Activated naive CD8-positive, alpha-beta T cell (primary cell): Measurements from ENCODE around the gene VPS8.

Experiments
- H3K27ac Mint-ChIP-seq: one replicate; pipeline ENCODE4 v1.8.0; 2021; ENCODE audit warnings: mixed read lengths
- H3K27me3 Mint-ChIP-seq: one replicate; pipeline ENCODE4 v1.8.0; 2021; ENCODE audit warnings: mixed read lengths
- H3K36me3 Mint-ChIP-seq: one replicate; pipeline ENCODE4 v1.8.0; 2021; ENCODE audit warnings: mixed read lengths
- H3K4me1 Mint-ChIP-seq: one replicate; pipeline ENCODE4 v1.8.0; 2021; ENCODE audit warnings: low read depth, mixed read lengths
- H3K4me3 Mint-ChIP-seq: one replicate; pipeline ENCODE4 v1.8.0; 2021; ENCODE audit warnings: mild to moderate bottlenecking, mixed read lengths
- H3K9me3 Mint-ChIP-seq: one replicate; pipeline ENCODE4 v1.8.0; 2021; ENCODE audit warnings: low read depth, mixed read lengths

Gene VPS8

GRCh38 chr3:184776916-184777315 is 35.0 kb upstream of the VPS8 start:
- no peaks in the 10 kb centered on the region for H3K4me1 Mint-ChIP-seq
- H3K9me3 Mint-ChIP-seq, result no peaks in the 10 kb centered on the region
- H3K4me3 Mint-ChIP-seq, result no peak overlapping the region
- no peak overlapping the region for H3K27ac Mint-ChIP-seq
- peaks cover 13% of the 10 kb centered on the region for H3K27me3 Mint-ChIP-seq
- H3K36me3 Mint-ChIP-seq, result no peaks in the 10 kb centered on the region

DNA sequence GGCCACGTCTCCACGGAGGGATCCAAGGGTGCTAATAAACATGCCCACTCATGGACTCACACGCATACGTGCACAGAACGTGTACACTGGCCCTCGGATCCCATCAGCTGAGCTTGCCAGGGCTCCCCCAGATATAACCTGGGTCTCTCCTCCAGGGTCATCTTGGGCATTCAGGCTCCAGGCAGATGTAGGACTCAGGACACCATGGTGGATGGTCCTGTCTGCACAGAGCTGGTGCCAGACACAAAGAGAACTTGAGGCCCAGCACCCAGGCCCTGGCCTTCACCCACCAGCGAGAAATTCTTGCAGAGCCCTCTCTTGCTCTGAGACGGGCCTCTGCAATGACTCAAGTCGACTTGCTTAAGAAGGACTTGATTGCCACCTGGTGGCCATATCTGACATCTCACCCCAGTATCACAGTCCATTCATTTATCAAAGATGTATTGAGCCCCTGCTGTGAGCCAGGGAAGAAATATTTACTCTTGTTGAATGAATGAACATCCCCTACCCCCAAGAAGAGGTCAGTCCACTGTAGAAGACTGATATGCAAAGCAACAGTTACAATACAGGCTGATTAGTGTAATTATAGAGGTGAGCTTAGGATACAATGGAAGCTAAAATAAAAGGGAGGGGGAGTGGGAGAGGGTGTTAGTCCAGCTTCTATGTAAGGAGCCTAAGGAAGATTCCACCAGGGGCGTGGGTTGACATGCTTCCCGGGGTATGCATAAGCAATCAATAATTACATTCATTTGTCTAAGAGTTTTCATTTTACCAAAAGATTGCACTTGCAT is 34.2 kb upstream of the VPS8 start:
- H3K4me3 Mint-ChIP-seq, result no peak overlapping the region
- no peaks in the 10 kb centered on the region for H3K36me3 Mint-ChIP-seq
- H3K4me1 Mint-ChIP-seq, result no peaks in the 10 kb centered on the region
- no peak overlapping the region for H3K27ac Mint-ChIP-seq
- no peaks in the 10 kb centered on the region for H3K9me3 Mint-ChIP-seq
- peaks cover 13% of the 10 kb centered on the region for H3K27me3 Mint-ChIP-seq

DNA sequence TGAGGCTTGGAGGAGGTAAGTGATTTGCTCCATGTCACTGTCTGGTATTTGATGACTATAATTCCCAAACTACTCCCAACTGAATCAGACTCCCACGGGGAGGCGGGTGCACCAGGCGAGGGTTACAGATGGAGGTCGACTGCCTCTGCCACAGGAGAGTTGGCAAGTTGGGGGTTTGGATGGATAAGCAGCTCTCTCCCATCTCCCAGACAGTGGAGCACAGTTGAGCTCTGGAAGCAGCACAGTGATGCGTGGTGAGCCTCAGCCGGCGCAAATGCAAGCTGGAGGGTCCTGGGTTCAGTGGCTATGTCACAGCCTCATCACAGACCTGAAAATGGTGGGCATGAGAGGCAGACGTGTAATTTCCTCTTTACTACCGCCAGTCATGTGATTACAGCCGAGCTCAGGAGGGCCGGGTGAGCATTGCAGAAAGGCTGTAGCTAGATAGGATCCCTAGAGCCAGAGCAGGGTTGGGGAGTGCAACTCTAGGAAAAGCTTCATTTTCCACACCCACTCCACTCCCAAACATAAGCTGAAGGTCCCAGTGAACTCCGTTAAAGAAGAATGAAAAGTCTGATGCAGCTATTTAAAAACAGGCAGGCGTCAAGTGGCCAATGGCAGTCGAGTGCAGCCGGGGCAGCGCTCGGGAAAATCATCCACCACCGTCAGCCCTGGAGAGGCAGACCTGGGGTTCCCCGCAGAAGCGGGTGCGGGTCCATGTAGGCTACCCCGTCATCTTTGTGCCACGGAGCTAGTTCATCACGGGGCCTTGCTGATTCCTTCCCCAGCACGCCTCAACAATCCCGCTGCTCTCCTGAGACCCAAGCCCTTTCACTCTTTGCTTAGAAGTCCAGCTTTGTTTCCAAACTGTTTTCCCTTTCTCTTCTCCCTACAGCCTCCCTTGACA is 33.3 kb upstream of the VPS8 start:
- Mint-ChIP-seq H3K27ac (no peak overlapping the region), H3K4me1 (no peaks in the 10 kb centered on the region), H3K9me3 (no peaks in the 10 kb centered on the region)

DNA sequence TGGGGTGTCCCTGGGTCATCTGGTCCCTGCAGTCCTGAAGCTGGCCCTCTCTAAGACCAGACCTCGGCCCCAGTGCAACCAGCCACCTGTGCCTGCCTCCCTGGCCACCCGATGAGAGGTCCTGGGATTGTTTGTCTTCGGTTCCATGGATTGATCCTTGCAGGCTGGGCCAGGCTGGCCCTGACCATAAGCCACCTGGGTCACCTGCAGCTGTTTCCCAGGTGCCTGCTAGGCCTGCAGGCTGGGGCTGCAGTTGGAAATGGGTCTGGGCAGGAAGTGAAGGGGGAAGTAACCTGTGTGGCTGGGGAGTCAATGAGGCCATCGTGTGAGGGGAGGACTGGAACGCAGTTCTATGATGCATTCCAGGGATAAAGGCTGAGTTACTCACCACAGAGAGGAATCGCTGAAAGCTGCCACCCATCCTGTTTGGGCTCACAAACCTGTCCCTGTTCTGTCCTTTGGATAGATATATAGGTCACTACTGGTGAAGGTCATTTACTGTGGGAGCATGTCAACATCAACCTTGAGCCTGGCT is 30.9 kb upstream of the VPS8 start:
- Mint-ChIP-seq H3K4me1 (peaks cover 17% of the 10 kb centered on the region), H3K4me3 (no peak overlapping the region), H3K27me3 (peaks cover 13% of the 10 kb centered on the region), H3K9me3 (no peaks in the 10 kb centered on the region), H3K27ac (no peak overlapping the region), H3K36me3 (no peaks in the 10 kb centered on the region)

More for the DNA sequence above, 33.3 kb upstream of the VPS8 start:
- H3K36me3 Mint-ChIP-seq, result no peaks in the 10 kb centered on the region
- H3K4me3 Mint-ChIP-seq, result no peak overlapping the region
- H3K27me3 Mint-ChIP-seq, result peaks cover 14% of the 10 kb centered on the region

DNA sequence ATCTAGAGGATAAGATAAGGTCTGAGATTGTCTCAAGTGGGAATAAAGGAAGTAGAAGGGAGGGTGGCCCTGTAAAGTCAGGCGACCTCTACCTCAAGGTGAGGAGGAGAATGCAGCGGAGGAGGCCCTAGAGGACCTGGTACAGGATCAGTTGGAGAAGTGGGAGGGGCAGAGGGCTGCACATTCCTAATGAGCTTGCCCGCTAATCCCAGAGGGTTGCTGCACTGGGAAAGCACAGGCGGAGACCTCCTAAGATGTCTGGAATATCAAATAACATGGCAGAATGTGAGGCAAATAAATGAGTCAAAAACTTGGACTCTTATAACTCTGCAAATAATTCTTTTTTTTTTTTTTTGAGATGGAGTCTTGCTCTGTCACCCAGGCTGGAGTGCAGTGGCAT is 30.2 kb upstream of the VPS8 start:
- H3K27me3 Mint-ChIP-seq, result peaks cover 13% of the 10 kb centered on the region
- H3K4me3 Mint-ChIP-seq, result no peak overlapping the region

DNA sequence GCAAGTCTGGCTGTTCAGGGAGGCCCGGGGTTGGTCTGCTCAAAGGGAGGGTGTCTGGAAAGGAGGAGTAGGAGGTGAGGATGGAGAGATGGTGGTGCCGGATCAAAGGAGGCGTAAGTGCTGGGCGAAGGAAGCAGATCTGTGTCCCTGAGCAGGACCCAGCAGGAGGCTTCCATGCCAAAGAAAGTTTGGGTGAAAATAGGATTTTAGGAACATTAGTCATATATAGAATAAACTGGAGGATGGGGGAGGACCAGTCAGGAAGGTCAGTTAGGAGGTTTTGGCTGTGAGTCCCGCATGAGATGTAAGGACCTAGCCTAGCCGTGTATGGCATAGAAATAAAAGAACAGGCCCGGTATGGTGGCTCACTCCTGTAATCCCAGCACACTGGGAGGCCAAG is 28.6 kb upstream of the VPS8 start:
- Mint-ChIP-seq H3K9me3 (no peaks in the 10 kb centered on the region), H3K27ac (no peak overlapping the region), H3K4me1 (peaks cover 27% of the 10 kb centered on the region), H3K27me3 (peaks cover 10% of the 10 kb centered on the region), H3K36me3 (no peaks in the 10 kb centered on the region), H3K4me3 (no peak overlapping the region)

More for the DNA sequence above, 30.2 kb upstream of the VPS8 start:
- Mint-ChIP-seq H3K36me3 (no peaks in the 10 kb centered on the region), H3K9me3 (no peaks in the 10 kb centered on the region), H3K27ac (no peak overlapping the region), H3K4me1 (peaks cover 25% of the 10 kb centered on the region)

GRCh38 chr3:184784731-184785500 is 27.1 kb upstream of the VPS8 start:
- Mint-ChIP-seq H3K27me3 (peaks cover 9% of the 10 kb centered on the region), H3K4me1 (peaks cover 27% of the 10 kb centered on the region), H3K36me3 (no peaks in the 10 kb centered on the region), H3K27ac (no peak overlapping the region), H3K4me3 (no peak overlapping the region), H3K9me3 (no peaks in the 10 kb centered on the region)

- Mint-ChIP-seq H3K9me3 (no peaks in the 10 kb centered on the region), H3K36me3 (no peaks in the 10 kb centered on the region), H3K4me3 (peak overlapping the region; percentile 14)
These were observed 26.1 kb upstream of the VPS8 start for GRCh38 chr3:184785890-184786279.

GRCh38 chr3:184786280-184786941 is 25.6 kb upstream of the VPS8 start:
- Mint-ChIP-seq H3K9me3 (no peaks in the 10 kb centered on the region), H3K4me1 (peaks cover 27% of the 10 kb centered on the region), H3K27ac (no peak overlapping the region), H3K27me3 (peaks cover 5% of the 10 kb centered on the region), H3K4me3 (peak overlapping the region; percentile 14), H3K36me3 (no peaks in the 10 kb centered on the region)

More at GRCh38 chr3:184785890-184786279, 26.1 kb upstream of the VPS8 start:
- H3K4me1 Mint-ChIP-seq, result peaks cover 27% of the 10 kb centered on the region
- H3K27ac Mint-ChIP-seq, result no peak overlapping the region
- H3K27me3 Mint-ChIP-seq, result peaks cover 6% of the 10 kb centered on the region

- peaks cover 27% of the 10 kb centered on the region for H3K4me1 Mint-ChIP-seq
- H3K4me3 Mint-ChIP-seq, result no peak overlapping the region
- H3K9me3 Mint-ChIP-seq, result no peaks in the 10 kb centered on the region
- H3K27ac Mint-ChIP-seq, result no peak overlapping the region
- no peaks in the 10 kb centered on the region for H3K36me3 Mint-ChIP-seq
- no peaks in the 10 kb centered on the region for H3K27me3 Mint-ChIP-seq
These were observed 23.2 kb upstream of the VPS8 start for GRCh38 chr3:184788751-184789150.

DNA sequence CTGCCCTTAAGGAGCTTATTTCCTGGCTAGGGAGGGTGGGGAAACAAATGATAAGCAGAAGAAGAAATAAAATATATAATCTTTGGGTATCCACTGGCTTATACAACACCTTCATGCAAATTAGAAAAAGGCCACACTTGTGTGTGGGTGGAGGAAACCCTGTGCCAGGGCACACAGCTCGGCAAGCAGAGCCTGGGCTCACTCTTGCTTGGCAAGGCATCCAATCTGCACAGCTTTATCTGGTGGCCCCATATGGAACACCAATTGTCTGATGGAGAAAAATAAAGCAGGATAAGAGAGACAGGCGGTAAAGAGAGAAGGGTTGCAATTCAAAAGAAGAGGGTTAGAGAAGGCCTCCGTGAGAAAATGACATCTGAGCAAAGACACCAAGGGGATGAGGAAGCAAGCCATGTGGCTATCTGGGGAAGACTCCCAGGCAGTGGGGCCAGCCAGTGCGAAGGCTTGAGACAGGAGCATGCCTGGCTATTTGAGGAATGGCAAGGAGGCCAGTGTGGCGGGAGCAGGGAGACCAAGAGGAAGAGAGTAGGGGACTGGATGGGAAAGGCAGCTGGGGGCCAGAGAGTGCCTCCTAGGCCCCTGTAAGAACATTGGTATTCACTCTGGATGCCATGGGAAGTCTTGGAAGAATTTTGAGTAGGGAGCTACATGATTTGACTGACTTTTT is 22.5 kb upstream of the VPS8 start:
- Mint-ChIP-seq H3K4me1 (peaks cover 26% of the 10 kb centered on the region), H3K27ac (no peak overlapping the region), H3K36me3 (no peaks in the 10 kb centered on the region), H3K27me3 (no peaks in the 10 kb centered on the region), H3K9me3 (no peaks in the 10 kb centered on the region), H3K4me3 (no peak overlapping the region)

GRCh38 chr3:184791171-184791570 is 20.8 kb upstream of the VPS8 start:
- Mint-ChIP-seq H3K4me3 (no peak overlapping the region), H3K36me3 (no peaks in the 10 kb centered on the region), H3K4me1 (peaks cover 9% of the 10 kb centered on the region), H3K9me3 (no peaks in the 10 kb centered on the region), H3K27me3 (no peaks in the 10 kb centered on the region), H3K27ac (no peak overlapping the region)

DNA sequence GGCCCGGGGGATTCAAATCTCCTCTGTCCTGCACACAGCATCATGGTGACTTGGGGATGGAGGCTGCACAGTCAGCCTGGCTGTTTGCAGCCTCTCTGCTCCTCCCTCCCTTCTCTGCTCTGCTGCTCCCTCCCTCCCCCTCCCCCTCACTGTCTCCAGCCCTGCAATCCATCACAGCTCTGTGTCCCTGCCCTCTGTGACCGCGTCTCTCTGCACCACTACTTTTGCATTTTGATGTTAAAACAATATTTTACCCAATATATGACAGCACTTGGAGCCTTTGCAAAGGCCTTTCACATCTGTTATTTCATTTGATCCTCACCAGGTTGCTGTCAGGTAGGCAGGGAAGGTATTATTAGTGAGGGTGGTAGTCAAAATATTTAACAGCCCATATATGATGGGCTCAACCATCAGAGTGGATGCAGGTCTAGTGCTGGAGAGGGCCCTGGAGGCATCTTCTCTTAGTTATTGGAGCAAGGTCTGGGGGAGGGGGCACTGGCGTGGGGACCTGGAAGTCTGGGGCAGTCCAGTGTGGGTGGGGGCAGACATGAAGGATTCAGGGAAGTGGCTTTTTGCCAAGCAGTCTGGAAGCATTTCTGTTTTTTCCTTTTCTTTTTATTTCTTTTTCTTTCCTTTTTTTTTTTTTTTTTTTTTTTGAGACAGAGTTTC is 16.3 kb upstream of the VPS8 start:
- H3K9me3 Mint-ChIP-seq, result no peaks in the 10 kb centered on the region
- H3K4me1 Mint-ChIP-seq, result no peaks in the 10 kb centered on the region
- no peak overlapping the region for H3K27ac Mint-ChIP-seq
- H3K4me3 Mint-ChIP-seq, result no peak overlapping the region
- peaks cover 4% of the 10 kb centered on the region for H3K36me3 Mint-ChIP-seq
- peaks cover 9% of the 10 kb centered on the region for H3K27me3 Mint-ChIP-seq
